Measurements from ENCODE around the gene INKA1.

The INKA1 gene

GRCh38 chr3:49786357-49787181, 16.5 kb upstream of the INKA1 start, which contains the start of gene IP6K1:
Gene IP6K1 (minus strand): TSS chr3:49786542. CDS start chr3:49748040, 38,502 bp downstream.
- peak; percentile 99 to 100 for DNase-seq (ENCODE audit: low read depth in 2 of 2)

- no peak for DNase-seq (ENCODE audit: low read depth in 2 of 2)
These were observed 15.9 kb upstream of the INKA1 start for GRCh38 chr3:49787182-49787464.

GRCh38 chr3:49787536-49787935, 15.5 kb upstream of the INKA1 start:
- no peak for DNase-seq (ENCODE audit: low read depth in 2 of 2)

GRCh38 chr3:49788056-49788455, 15.0 kb upstream of the INKA1 start:
- DNase-seq (ENCODE audit: low read depth in 2 of 2): no peak

- no peak for DNase-seq (ENCODE audit: low read depth in 2 of 2)
These were observed 12.2 kb upstream of the INKA1 start for GRCh38 chr3:49790626-49791411.

- DNase-seq (ENCODE audit: low read depth in 2 of 2): no peak
These were observed 11.5 kb upstream of the INKA1 start for GRCh38 chr3:49791571-49791970.

GRCh38 chr3:49792371-49793150, 10.5 kb upstream of the INKA1 start:
- no peak for DNase-seq (ENCODE audit: low read depth in 2 of 2)

- no peak for DNase-seq (ENCODE audit: low read depth in 2 of 2)
These were observed 9.5 kb upstream of the INKA1 start for GRCh38 chr3:49793486-49794085.

GRCh38 chr3:49794431-49794830, 8.6 kb upstream of the INKA1 start:
- no peak for DNase-seq (ENCODE audit: low read depth in 2 of 2)

GRCh38 chr3:49794926-49795905, 7.8 kb upstream of the INKA1 start:
- DNase-seq (ENCODE audit: low read depth in 2 of 2): no peak

GRCh38 chr3:49799105-49799504, 4.0 kb upstream of the INKA1 start:
- no peak for DNase-seq (ENCODE audit: low read depth in 2 of 2)

- DNase-seq (ENCODE audit: low read depth in 2 of 2): no peak
These were observed 3.3 kb upstream of the INKA1 start, which contains the start of gene CDHR4 for GRCh38 chr3:49799761-49800160. Gene CDHR4 (minus strand): TSS chr3:49799873. CDS start chr3:49799812, 61 bp downstream.

GRCh38 chr3:49801160-49801559, 1.9 kb upstream of the INKA1 start:
- no peak for DNase-seq (ENCODE audit: low read depth in 2 of 2)

GRCh38 chr3:49803465-49804140, 542 bp downstream of the INKA1 start:
- no peak for DNase-seq (ENCODE audit: low read depth in 2 of 2)

- DNase-seq (ENCODE audit: low read depth in 2 of 2): no peak
These were observed 1.3 kb downstream of the INKA1 start for GRCh38 chr3:49804141-49805041.

- DNase-seq (ENCODE audit: low read depth in 2 of 2): no peak
These were observed 2.3 kb downstream of the INKA1 start for GRCh38 chr3:49805367-49805782.

GRCh38 chr3:49805897-49806701, 3.0 kb downstream of the INKA1 start:
- no peak for DNase-seq (ENCODE audit: low read depth in 2 of 2)

- no peak for DNase-seq (ENCODE audit: low read depth in 2 of 2)
These were observed 3.8 kb downstream of the INKA1 start for GRCh38 chr3:49806850-49807249.

Measured in activated CD8-positive, alpha-beta memory T cell treated with anti-CD3 and anti-CD28 coated beads for 4 hours (primary cell).